ENCODE results near the gene PAXX.
A peak's percentile ranks its signal among the peaks of the same experiment; 100 is the strongest.
"Not testable (repeated sequence)": the region's sequence is repeated elsewhere in the genome, so short reads cannot be mapped to it uniquely, and the experiment has no call there.

The PAXX gene

GRCh38 chr9:137031904-137032640, 39.9 kb downstream of the PAXX start, which contains the start of gene FUT7:
Gene FUT7, minus strand, starts transcription at chr9:137032088. Its CDS starts 97 bp downstream, at chr9:137031991.
- H3K4me1 ChIP-seq (ENCODE audit: control insufficient read depth, insufficient read depth, low read depth, low read length), result peaks cover 20% of the 10 kb centered on the region
- no peak within 1 kb of the TSS for H3K4ac ChIP-seq (ENCODE audit: low read depth in 1 of 2, low read length in 2 of 2)
- peaks cover 4 to 11% of the 10 kb centered on the region in 2 experiments for H3K27me3 ChIP-seq (ENCODE audit: control insufficient read depth in 1 of 2, insufficient read depth in 1 of 2, low read length in 2 of 2)
- H3K9me3 ChIP-seq (ENCODE audit: control insufficient read depth, low read length), result no peaks in the 10 kb centered on the region
- H3K4me2 ChIP-seq (ENCODE audit: low read length, poor library complexity, severe bottlenecking), result no peak within 1 kb of the TSS
- no peak within 1 kb of the TSS for H3K27ac ChIP-seq (ENCODE audit: low read length, poor library complexity, severe bottlenecking)
- WGBS, result 74% methylated on average over 16 of the region's 16 CpGs
- no peaks in the 10 kb centered on the region for H3K79me1 ChIP-seq (replicated peaks; ENCODE audit: low read length, poor library complexity, severe bottlenecking)
- no peak within 1 kb of the TSS for H3K23ac ChIP-seq (ENCODE audit: low read length in 2 of 2)
- no peak within 1 kb of the TSS for H2AK5ac ChIP-seq (ENCODE audit: low read length, severe bottlenecking)
- no peak within 1 kb of the TSS for H3K14ac ChIP-seq (ENCODE audit: low read length in 2 of 2)
- no peak within 1 kb of the TSS for H2AFZ ChIP-seq (ENCODE audit: low read depth, low read length)
- H3K9ac ChIP-seq (ENCODE audit: low read length), result no peak within 1 kb of the TSS
- H4K91ac ChIP-seq (ENCODE audit: low read length), result peak within 1 kb of the TSS; percentile 10
- H2BK12ac ChIP-seq (ENCODE audit: low read length in 2 of 2), result no peak within 1 kb of the TSS
- H2BK5ac ChIP-seq (ENCODE audit: low read depth, low read length, poor library complexity, severe bottlenecking), result no peak within 1 kb of the TSS
- no peak within 1 kb of the TSS for H2BK120ac ChIP-seq (ENCODE audit: low read depth, low read length)
- no peak within 1 kb of the TSS for H3K4me3 ChIP-seq (ENCODE audit: insufficient read depth in 1 of 2, low read depth in 1 of 2, low read length in 2 of 2)
- H4K8ac ChIP-seq (ENCODE audit: low read length), result no peak within 1 kb of the TSS
- H2BK15ac ChIP-seq (ENCODE audit: low read depth, poor library complexity, severe bottlenecking), result no peak within 1 kb of the TSS
- no peak for DNase-seq
- H3K18ac ChIP-seq (ENCODE audit: low read depth in 1 of 2, low read length in 2 of 2), result no peak within 1 kb of the TSS
- peaks cover 0 to 6% of the 10 kb centered on the region in 2 experiments for H3K36me3 ChIP-seq (ENCODE audit: control insufficient read depth in 1 of 2, insufficient read depth in 2 of 2, low read depth in 1 of 2, low read length in 2 of 2)

- H2AFZ ChIP-seq (ENCODE audit: low read depth, low read length), result no peak overlapping the region
- H3K9me3 ChIP-seq (ENCODE audit: control insufficient read depth, low read length), result no peaks in the 10 kb centered on the region
- no peak overlapping the region for H3K23ac ChIP-seq (ENCODE audit: low read length in 2 of 2)
- no peak overlapping the region for H2BK120ac ChIP-seq (ENCODE audit: low read depth, low read length)
- DNase-seq, result no peak
- no peak overlapping the region for H3K4me3 ChIP-seq (ENCODE audit: insufficient read depth in 1 of 2, low read depth in 1 of 2, low read length in 2 of 2)
- no peak overlapping the region for H4K91ac ChIP-seq (ENCODE audit: low read length)
- no peak overlapping the region for H2AK5ac ChIP-seq (ENCODE audit: low read length, severe bottlenecking)
- no peak overlapping the region for H2BK12ac ChIP-seq (ENCODE audit: low read length in 2 of 2)
- H3K36me3 ChIP-seq (ENCODE audit: control insufficient read depth in 1 of 2, insufficient read depth in 2 of 2, low read depth in 1 of 2, low read length in 2 of 2), result peaks cover 6 to 12% of the 10 kb centered on the region in 2 experiments
- no peak overlapping the region for H2BK5ac ChIP-seq (ENCODE audit: low read depth, low read length, poor library complexity, severe bottlenecking)
- no peak overlapping the region for H3K27ac ChIP-seq (ENCODE audit: low read length, poor library complexity, severe bottlenecking)
- peaks cover 13% of the 10 kb centered on the region for H3K4me1 ChIP-seq (ENCODE audit: control insufficient read depth, insufficient read depth, low read depth, low read length)
- no peak overlapping the region for H3K14ac ChIP-seq (ENCODE audit: low read length in 2 of 2)
- H4K8ac ChIP-seq (ENCODE audit: low read length), result no peak overlapping the region
- WGBS, result 87% methylated on average over 10 of the region's 10 CpGs
- H3K4me2 ChIP-seq (ENCODE audit: low read length, poor library complexity, severe bottlenecking), result no peak overlapping the region
- no peak overlapping the region for H3K18ac ChIP-seq (ENCODE audit: low read depth in 1 of 2, low read length in 2 of 2)
- no peaks in the 10 kb centered on the region for H3K79me1 ChIP-seq (replicated peaks; ENCODE audit: low read length, poor library complexity, severe bottlenecking)
- H3K27me3 ChIP-seq (ENCODE audit: control insufficient read depth in 1 of 2, insufficient read depth in 1 of 2, low read length in 2 of 2), result peaks cover 4 to 11% of the 10 kb centered on the region in 2 experiments
- H2BK15ac ChIP-seq (ENCODE audit: low read depth, poor library complexity, severe bottlenecking), result no peak overlapping the region
- H3K9ac ChIP-seq (ENCODE audit: low read length), result no peak overlapping the region
- H3K4ac ChIP-seq (ENCODE audit: low read depth in 1 of 2, low read length in 2 of 2), result no peak overlapping the region
Observed at GRCh38 chr9:137032858-137033257, 40.6 kb downstream of the PAXX start.

GRCh38 chr9:137033481-137033880, 41.3 kb downstream of the PAXX start:
- H3K9me3 ChIP-seq (ENCODE audit: control insufficient read depth, low read length); H3K23ac ChIP-seq (ENCODE audit: low read length in 2 of 2); H2BK12ac ChIP-seq (ENCODE audit: low read length in 2 of 2); H2BK15ac ChIP-seq (ENCODE audit: low read depth, poor library complexity, severe bottlenecking); H3K4me2 ChIP-seq (ENCODE audit: low read length, poor library complexity, severe bottlenecking); H3K4me3 ChIP-seq (ENCODE audit: insufficient read depth in 1 of 2, low read depth in 1 of 2, low read length in 2 of 2); DNase-seq; H3K79me1 ChIP-seq (replicated peaks; ENCODE audit: low read length, poor library complexity, severe bottlenecking); H2AFZ ChIP-seq (ENCODE audit: low read depth, low read length); H2BK5ac ChIP-seq (ENCODE audit: low read depth, low read length, poor library complexity, severe bottlenecking); H4K91ac ChIP-seq (ENCODE audit: low read length); H3K9ac ChIP-seq (ENCODE audit: low read length); H3K18ac ChIP-seq (ENCODE audit: low read depth in 1 of 2, low read length in 2 of 2); H4K8ac ChIP-seq (ENCODE audit: low read length); H3K27ac ChIP-seq (ENCODE audit: low read length, poor library complexity, severe bottlenecking); H3K4ac ChIP-seq (ENCODE audit: low read depth in 1 of 2, low read length in 2 of 2); H2BK120ac ChIP-seq (ENCODE audit: low read depth, low read length); H2AK5ac ChIP-seq (ENCODE audit: low read length, severe bottlenecking); H3K14ac ChIP-seq (ENCODE audit: low read length in 2 of 2): not testable (repeated sequence)
- Histone ChIP-seq H3K27me3 (ENCODE audit: control insufficient read depth in 1 of 2, insufficient read depth in 1 of 2, low read length in 2 of 2) (peaks cover 4 to 11% of the 10 kb centered on the region in 2 experiments), H3K4me1 (ENCODE audit: control insufficient read depth, insufficient read depth, low read depth, low read length) (peaks cover 11% of the 10 kb centered on the region), H3K36me3 (ENCODE audit: control insufficient read depth in 1 of 2, insufficient read depth in 2 of 2, low read depth in 1 of 2, low read length in 2 of 2) (peaks cover 6 to 12% of the 10 kb centered on the region in 2 experiments)
- WGBS, result 91% methylated on average over 5 of the region's 5 CpGs

DNA sequence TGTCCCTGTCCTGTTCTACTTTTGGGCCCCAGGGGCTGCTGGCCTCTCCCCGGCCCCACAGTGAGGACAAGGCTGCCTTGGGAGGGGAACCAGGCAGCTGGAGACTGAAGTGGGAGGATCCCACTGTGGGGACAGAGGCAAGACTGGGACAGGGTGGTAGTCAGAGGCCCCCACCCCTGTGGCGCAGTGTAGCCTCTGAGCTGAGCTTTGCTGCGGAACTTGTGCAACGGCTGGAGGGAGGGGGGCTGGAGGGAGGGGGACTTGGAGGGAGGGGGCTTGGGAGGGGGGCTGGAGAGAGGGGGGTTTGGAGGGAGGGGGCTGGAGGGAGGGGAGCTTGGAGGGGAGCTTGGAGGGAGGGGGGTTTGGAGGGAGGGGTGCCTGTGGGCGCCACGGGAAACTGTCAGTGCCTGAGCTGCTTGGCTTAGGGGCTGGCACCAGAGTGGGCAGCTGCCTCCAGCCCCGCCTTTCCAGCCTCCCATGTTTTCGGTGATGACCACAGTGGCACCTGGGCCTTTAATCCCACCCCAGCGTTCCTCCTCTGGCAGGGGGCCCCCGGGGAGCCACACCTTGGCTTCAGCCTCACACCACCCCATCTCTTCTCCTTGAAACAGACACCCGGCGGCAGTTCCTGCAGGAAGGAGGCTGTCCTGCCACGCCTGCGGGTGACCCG, 42.0 kb downstream of the PAXX start:
- no peak overlapping the region for H3K14ac ChIP-seq (ENCODE audit: low read length in 2 of 2)
- H3K18ac ChIP-seq (ENCODE audit: low read depth in 1 of 2, low read length in 2 of 2), result no peak overlapping the region
- WGBS, result 86% methylated on average over 11 of the region's 15 CpGs
- no peak overlapping the region for H3K4me3 ChIP-seq (ENCODE audit: insufficient read depth in 1 of 2, low read depth in 1 of 2, low read length in 2 of 2)
- no peak for DNase-seq
- no peak overlapping the region for H2AK5ac ChIP-seq (ENCODE audit: low read length, severe bottlenecking)
- no peak overlapping the region for H4K91ac ChIP-seq (ENCODE audit: low read length)
- H3K4ac ChIP-seq (ENCODE audit: low read depth in 1 of 2, low read length in 2 of 2), result no peak overlapping the region
- no peak overlapping the region for H2BK15ac ChIP-seq (ENCODE audit: low read depth, poor library complexity, severe bottlenecking)
- no peak overlapping the region for H3K4me2 ChIP-seq (ENCODE audit: low read length, poor library complexity, severe bottlenecking)
- no peak overlapping the region for H3K9ac ChIP-seq (ENCODE audit: low read length)
- peaks cover 0 to 11% of the 10 kb centered on the region in 2 experiments for H3K27me3 ChIP-seq (ENCODE audit: control insufficient read depth in 1 of 2, insufficient read depth in 1 of 2, low read length in 2 of 2)
- no peak overlapping the region for H2BK120ac ChIP-seq (ENCODE audit: low read depth, low read length)
- no peaks in the 10 kb centered on the region for H3K9me3 ChIP-seq (ENCODE audit: control insufficient read depth, low read length)
- no peak overlapping the region for H2BK5ac ChIP-seq (ENCODE audit: low read depth, low read length, poor library complexity, severe bottlenecking)
- H4K8ac ChIP-seq (ENCODE audit: low read length), result no peak overlapping the region
- H3K36me3 ChIP-seq (ENCODE audit: control insufficient read depth in 1 of 2, insufficient read depth in 2 of 2, low read depth in 1 of 2, low read length in 2 of 2), result peaks cover 12 to 19% of the 10 kb centered on the region in 2 experiments
- H3K23ac ChIP-seq (ENCODE audit: low read length in 2 of 2), result no peak overlapping the region
- no peak overlapping the region for H2AFZ ChIP-seq (ENCODE audit: low read depth, low read length)
- H3K4me1 ChIP-seq (ENCODE audit: control insufficient read depth, insufficient read depth, low read depth, low read length), result peaks cover 4% of the 10 kb centered on the region
- no peak overlapping the region for H2BK12ac ChIP-seq (ENCODE audit: low read length in 2 of 2)
- no peaks in the 10 kb centered on the region for H3K79me1 ChIP-seq (replicated peaks; ENCODE audit: low read length, poor library complexity, severe bottlenecking)
- no peak overlapping the region for H3K27ac ChIP-seq (ENCODE audit: low read length, poor library complexity, severe bottlenecking)

Measured in mesenchymal stem cell (in vitro differentiated cells and primary cell).